ENCODE data around the gene HMGCL. TPM values are rescaled to one million over a fixed set of nuclear protein-coding genes. Genes with fewer than 3 reads are reported as not detected.

Gene HMGCL
- total RNA-seq, 2 donors from 2014 or later: 23.1 to 27.4 TPM

Other genes with a start within 250 kb of the HMGCL start
- 100 to 1,000 TPM; 706 to 724 TPM for gene RPL11, start 133.6 kb downstream of the HMGCL start, total RNA-seq
- gene ELOA, start 82.0 kb downstream of the HMGCL start, total RNA-seq: 10 to 100 TPM; 34.4 to 34.8 TPM
- 10 to 100 TPM; 35.6 to 40.4 TPM for gene PITHD1, start 47.0 kb downstream of the HMGCL start, total RNA-seq
- 10 to 100 TPM; 21.1 to 21.8 TPM for gene LYPLA2, start 34.3 kb downstream of the HMGCL start, total RNA-seq
- gene GALE, start 24.7 kb downstream of the HMGCL start, total RNA-seq: 10 to 100 TPM; 15.2 to 18.4 TPM
- gene FUCA1, start 42.9 kb upstream of the HMGCL start, total RNA-seq: 10 to 100 TPM; 13.8 to 27.9 TPM
- under 1 TPM; 0.05 to 0.14 TPM for gene CNR2, start 87.9 kb upstream of the HMGCL start, total RNA-seq
- 100 to 1,000 TPM in 1 of 2 donors, 10 to 100 TPM in 1; 85.6 to 104 TPM for gene PNRC2, start 134.4 kb upstream of the HMGCL start, total RNA-seq
- 10 to 100 TPM; 74.1 to 77.4 TPM for gene SRSF10, start 154.9 kb upstream of the HMGCL start, total RNA-seq

All from posterior vena cava (tissue), 2 donors.